22Rv1 (cell line): ENCODE results near the gene IFNG.

Experiments used
- H3K27ac ChIP-seq: fragments of 450-650 bp; 2 replicates; pipeline ENCODE4 v1.5.1; 2017
- ZFX ChIP-seq: fragments of 450-650 bp; IDR thresholded peaks from 2 replicates; pipeline ENCODE4 v1.6.1; 2017; ENCODE audit warnings: antibody characterized with exemption, borderline replicate concordance
- TF ChIP-seq, protein P1 (sequence below): fragments of 450-650 bp; IDR thresholded peaks from 2 replicates; pipeline ENCODE4 v1.5.1; 2017; ENCODE audit warnings: mild to moderate bottlenecking

The IFNG gene

DNA sequence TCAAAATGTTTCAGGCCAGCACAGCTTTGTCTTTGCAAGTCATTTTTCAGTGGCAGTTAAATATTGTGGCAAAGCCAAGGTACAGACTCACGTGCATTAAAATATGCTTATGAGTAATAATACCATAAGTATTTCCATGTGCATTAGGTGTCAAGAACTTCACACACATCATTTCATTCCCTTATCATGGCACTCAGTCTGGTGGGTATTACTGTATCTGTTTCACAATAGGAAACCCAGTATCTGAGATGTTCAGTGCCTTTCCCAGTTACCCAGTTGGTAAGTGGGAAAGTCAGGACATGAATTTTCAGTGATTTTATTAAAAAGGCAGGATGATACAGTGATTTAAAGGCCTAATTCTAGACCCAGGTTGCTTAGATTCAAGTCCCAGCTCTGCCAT, 52.9 kb downstream of the IFNG start:
- no peak for TF ChIP-seq ZFX
- TF ChIP-seq, protein P1, sequence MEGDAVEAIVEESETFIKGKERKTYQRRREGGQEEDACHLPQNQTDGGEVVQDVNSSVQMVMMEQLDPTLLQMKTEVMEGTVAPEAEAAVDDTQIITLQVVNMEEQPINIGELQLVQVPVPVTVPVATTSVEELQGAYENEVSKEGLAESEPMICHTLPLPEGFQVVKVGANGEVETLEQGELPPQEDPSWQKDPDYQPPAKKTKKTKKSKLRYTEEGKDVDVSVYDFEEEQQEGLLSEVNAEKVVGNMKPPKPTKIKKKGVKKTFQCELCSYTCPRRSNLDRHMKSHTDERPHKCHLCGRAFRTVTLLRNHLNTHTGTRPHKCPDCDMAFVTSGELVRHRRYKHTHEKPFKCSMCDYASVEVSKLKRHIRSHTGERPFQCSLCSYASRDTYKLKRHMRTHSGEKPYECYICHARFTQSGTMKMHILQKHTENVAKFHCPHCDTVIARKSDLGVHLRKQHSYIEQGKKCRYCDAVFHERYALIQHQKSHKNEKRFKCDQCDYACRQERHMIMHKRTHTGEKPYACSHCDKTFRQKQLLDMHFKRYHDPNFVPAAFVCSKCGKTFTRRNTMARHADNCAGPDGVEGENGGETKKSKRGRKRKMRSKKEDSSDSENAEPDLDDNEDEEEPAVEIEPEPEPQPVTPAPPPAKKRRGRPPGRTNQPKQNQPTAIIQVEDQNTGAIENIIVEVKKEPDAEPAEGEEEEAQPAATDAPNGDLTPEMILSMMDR: no peak
- no peak overlapping the region for H3K27ac ChIP-seq

DNA sequence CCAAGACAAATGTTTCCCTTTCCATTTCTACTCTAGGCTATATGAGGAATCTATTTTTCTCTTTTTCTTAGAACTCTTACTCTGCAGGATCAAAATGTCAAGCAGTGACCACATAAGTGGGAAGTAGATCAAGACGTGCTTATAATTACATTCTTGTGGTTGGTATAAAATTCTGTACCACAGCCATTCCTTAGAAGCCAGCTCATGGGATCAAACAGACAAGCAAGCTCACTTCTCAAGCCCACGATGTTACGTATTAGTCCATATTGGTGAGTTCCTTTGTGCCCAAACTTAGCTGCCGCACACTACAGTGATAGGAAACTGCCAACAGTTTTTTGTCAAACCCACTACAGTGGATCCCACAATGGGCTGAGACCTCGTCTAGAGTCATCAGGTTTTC, 53.4 kb downstream of the IFNG start:
- no peak for TF ChIP-seq ZFX
- TF ChIP-seq, protein P1: no peak
- no peak overlapping the region for H3K27ac ChIP-seq
